WI38 (cell line): Measurements from ENCODE around the gene ZFPL1.

Source experiments
- H3K4me3 ChIP-seq: 2 replicates; pipeline ENCODE4 v1.5.1; 2011; ENCODE audit warnings: low read depth, mild to moderate bottlenecking, control low read depth, low read length
- TF ChIP-seq, protein P1 (sequence below): IDR thresholded peaks from 2 replicates; pipeline ENCODE4 v1.5.1; 2012; ENCODE audit warnings: low read depth, mild to moderate bottlenecking, control low read depth, low read length

ZFPL1 gene

DNA sequence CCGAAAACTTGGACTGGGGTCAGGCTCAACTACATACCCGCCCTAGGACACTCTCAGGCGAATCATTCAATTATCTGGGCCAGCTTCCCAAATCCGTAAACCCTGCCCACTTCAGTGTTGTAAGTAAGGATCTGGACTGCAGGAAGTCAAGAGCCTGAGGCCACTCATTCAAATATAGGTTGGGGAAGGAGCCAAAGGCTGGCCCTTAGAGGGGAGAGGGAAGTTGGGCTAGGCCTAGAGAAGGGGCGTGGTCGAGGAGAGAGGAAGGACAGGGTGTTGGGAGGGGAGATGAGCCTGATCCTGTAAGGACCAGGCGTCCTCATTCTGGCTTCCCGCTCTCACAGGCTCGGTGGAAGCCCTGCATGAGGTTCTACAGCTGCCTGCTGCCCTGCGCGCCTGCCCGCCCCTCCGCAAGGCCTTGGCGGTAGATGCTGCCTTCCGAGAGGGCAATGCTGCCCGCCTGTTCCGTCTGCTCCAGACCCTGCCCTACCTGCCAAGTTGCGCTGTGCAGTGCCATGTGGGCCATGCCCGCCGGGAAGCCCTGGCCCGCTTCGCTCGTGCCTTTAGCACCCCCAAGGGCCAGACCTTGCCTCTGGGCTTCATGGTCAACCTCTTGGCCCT, 40.0 kb upstream of the ZFPL1 start:
- H3K4me3 ChIP-seq, result no peak overlapping the region
- TF ChIP-seq, protein P1, sequence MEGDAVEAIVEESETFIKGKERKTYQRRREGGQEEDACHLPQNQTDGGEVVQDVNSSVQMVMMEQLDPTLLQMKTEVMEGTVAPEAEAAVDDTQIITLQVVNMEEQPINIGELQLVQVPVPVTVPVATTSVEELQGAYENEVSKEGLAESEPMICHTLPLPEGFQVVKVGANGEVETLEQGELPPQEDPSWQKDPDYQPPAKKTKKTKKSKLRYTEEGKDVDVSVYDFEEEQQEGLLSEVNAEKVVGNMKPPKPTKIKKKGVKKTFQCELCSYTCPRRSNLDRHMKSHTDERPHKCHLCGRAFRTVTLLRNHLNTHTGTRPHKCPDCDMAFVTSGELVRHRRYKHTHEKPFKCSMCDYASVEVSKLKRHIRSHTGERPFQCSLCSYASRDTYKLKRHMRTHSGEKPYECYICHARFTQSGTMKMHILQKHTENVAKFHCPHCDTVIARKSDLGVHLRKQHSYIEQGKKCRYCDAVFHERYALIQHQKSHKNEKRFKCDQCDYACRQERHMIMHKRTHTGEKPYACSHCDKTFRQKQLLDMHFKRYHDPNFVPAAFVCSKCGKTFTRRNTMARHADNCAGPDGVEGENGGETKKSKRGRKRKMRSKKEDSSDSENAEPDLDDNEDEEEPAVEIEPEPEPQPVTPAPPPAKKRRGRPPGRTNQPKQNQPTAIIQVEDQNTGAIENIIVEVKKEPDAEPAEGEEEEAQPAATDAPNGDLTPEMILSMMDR, result no peak

GRCh38 chr11:65045061-65045460, 39.0 kb upstream of the ZFPL1 start:
- TF ChIP-seq, protein P1, result no peak
- H3K4me3 ChIP-seq, result no peak overlapping the region

- TF ChIP-seq, protein P1, result no peak
- no peak overlapping the region for H3K4me3 ChIP-seq
Observed at GRCh38 chr11:65045728-65046127, 38.3 kb upstream of the ZFPL1 start.

DNA sequence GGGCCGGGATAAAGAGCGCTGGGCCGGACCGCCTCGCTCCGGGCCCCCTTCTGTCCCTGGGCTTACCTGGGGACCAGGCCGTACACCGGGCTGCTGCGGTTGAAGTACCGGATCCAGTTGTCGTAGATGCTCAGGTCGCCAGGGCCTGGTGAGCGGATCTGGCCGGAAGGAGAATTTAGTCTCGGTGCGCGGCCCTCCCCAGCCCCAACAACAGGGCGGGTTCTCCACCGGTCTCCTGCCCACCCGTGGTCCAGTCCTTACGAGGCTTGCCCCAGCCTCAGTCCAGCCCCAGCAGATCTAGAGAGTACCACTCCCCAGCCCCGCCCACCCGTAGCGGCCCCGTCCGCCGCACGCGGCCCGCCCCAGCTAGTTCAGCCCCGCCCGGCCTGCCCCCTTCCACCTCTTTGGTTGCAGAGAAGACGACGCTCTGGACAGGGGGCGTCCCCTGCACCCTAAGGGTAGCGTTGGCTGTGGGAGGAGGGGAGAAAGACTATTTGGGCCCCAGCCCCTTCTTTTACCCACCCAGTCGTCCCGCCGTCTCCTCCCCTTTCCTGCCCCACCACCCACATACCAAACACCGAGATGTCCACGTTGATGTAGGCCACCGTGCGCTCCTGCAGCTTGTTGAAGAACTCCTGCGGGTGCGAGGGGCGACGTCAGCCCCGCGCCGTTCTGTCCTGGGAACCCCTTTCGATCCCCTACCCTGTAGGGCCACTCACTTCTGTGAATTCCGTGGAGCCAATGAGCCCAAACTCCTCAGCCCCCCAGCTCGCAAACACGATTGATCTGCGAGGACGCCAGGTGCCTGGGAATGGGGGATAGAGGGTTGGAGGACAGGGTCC, 36.2 kb upstream of the ZFPL1 start:
- TF ChIP-seq, protein P1, result no peak
- H3K4me3 ChIP-seq, result peak overlapping the region; percentile 45

DNA sequence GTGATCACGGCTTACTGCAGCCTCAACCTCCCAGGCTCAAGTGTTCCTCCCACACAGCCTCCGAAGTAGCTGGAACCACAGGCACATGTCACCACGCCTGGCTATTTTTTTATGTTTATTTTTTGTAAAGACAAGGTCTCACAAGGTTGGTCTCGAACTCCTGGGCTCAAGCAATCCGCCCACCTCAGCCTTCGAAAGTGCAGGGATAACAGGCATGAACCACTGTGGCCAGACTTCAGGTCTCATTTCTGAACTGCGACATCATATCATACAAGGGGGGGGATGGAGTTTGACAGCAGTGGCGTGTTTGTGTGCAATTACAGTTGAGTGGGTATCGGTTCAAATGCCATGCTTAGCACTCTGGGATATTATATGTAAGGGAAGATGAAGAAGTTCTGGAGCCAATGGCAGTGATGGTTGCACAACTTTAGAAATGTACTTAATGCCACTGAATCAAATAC, 32.6 kb upstream of the ZFPL1 start:
- TF ChIP-seq, protein P1, result no peak
- H3K4me3 ChIP-seq, result no peak overlapping the region

DNA sequence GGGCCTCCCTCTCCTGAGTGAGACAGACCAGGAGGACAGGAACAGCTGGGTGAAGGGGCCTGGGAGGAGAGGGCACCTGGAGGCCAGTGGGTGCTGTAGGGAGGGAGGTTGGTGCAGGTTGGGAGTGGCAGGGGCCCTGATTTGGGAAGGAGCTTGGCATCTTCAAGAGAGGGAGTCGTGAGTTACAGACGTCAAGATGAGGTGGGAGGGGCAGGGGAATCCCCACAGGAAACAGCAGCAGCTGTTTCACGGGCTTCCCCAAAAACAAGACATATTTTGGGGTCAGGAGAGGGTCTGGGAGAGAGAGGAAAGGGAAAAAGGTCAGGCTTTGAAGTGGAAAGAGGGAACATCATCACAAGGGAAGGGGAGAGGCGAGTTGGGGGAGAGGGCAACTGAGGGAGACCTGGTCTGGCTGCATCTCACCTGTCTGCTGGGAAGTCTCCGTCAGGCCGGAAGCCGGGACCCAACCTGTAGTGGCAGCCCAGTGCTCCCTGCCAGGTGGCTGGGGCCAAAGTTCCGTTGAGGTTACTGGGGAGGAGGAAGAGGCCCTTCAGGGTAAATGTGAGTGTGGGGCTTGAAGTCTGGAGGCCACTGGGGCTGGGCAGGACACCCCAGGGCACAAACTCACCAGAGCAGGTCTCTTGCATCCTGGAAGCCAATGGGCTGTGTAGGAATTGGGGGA, 30.1 kb upstream of the ZFPL1 start:
- no peak overlapping the region for H3K4me3 ChIP-seq
- TF ChIP-seq, protein P1, result no peak
